ENCODE results near the gene APLN.

The APLN gene

GRCh38 chrX:129637217-129638109 lies 17.3 kb downstream of the APLN start:
- DNase-seq (ENCODE audit: extremely low read depth, low read depth) = peak; percentile 17
- TF ChIP-seq, protein P1, sequence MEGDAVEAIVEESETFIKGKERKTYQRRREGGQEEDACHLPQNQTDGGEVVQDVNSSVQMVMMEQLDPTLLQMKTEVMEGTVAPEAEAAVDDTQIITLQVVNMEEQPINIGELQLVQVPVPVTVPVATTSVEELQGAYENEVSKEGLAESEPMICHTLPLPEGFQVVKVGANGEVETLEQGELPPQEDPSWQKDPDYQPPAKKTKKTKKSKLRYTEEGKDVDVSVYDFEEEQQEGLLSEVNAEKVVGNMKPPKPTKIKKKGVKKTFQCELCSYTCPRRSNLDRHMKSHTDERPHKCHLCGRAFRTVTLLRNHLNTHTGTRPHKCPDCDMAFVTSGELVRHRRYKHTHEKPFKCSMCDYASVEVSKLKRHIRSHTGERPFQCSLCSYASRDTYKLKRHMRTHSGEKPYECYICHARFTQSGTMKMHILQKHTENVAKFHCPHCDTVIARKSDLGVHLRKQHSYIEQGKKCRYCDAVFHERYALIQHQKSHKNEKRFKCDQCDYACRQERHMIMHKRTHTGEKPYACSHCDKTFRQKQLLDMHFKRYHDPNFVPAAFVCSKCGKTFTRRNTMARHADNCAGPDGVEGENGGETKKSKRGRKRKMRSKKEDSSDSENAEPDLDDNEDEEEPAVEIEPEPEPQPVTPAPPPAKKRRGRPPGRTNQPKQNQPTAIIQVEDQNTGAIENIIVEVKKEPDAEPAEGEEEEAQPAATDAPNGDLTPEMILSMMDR (IDR thresholded peaks at IDR 0.05; ENCODE audit: low read depth, low read length, missing control alignments) = peak; percentile 82
- no peak overlapping the region for H3K4me3 ChIP-seq (replicated peaks; ENCODE audit: low read depth, low read length)

GRCh38 chrX:129636175-129636681 lies 18.5 kb downstream of the APLN start:
- TF ChIP-seq, protein P1 (IDR thresholded peaks at IDR 0.05; ENCODE audit: low read depth, low read length, missing control alignments) = no peak
- no peak for DNase-seq (ENCODE audit: extremely low read depth, low read depth)
- no peak overlapping the region for H3K4me3 ChIP-seq (replicated peaks; ENCODE audit: low read depth, low read length)

GRCh38 chrX:129634541-129634940 lies 20.2 kb downstream of the APLN start:
- DNase-seq (ENCODE audit: extremely low read depth, low read depth) = no peak
- TF ChIP-seq, protein P1 (IDR thresholded peaks at IDR 0.05; ENCODE audit: low read depth, low read length, missing control alignments) = no peak
- no peak overlapping the region for H3K4me3 ChIP-seq (replicated peaks; ENCODE audit: low read depth, low read length)

- no peak overlapping the region for H3K4me3 ChIP-seq (replicated peaks; ENCODE audit: low read depth, low read length)
- TF ChIP-seq, protein P1 (IDR thresholded peaks at IDR 0.05; ENCODE audit: low read depth, low read length, missing control alignments) = no peak
- DNase-seq (ENCODE audit: extremely low read depth, low read depth) = peak; percentile 36
Observed at GRCh38 chrX:129632443-129632842, 22.3 kb downstream of the APLN start.

DNA sequence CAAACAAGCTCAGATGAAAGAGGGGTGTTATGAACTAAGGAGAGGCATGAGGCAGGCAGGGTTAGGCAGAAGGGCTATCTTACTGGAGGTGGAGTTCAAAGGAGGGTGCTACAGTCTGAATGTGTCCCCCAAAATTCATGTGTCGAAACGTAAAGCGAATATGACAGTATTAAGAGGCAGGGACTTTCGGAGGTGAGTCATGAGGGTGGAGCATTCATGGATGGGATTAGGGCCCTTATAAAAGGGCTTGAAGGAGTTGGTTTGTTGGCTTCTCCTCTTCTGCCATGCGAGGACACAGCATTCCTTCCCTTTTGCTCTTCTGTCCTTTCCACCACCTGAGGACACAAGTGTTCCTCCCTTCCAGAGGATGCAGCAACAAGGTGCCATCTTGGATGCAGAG lies 22.9 kb downstream of the APLN start:
- no peak for DNase-seq (ENCODE audit: extremely low read depth, low read depth)
- no peak overlapping the region for H3K4me3 ChIP-seq (replicated peaks; ENCODE audit: low read depth, low read length)
- TF ChIP-seq, protein P1 (IDR thresholded peaks at IDR 0.05; ENCODE audit: low read depth, low read length, missing control alignments) = no peak

DNA sequence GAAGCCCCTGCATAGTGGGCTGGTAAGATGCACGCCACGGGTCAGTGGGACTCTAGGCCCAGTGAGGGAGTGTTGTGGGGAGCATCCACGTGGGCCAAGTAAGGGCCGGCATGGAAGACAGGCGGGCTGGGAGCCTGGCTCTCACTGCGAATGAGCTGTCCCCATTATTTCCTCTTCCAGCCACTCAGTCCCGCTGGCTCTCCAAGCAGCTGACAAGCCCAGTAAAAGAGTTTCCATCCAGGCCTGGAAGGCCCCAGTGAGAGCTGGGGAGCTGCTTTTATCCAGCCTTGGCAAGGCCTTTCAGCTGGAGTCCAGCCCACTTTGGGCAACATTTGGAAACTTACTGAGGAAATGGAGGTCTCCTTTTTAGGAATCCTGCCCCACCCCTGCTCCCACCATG lies 24.9 kb downstream of the APLN start:
- TF ChIP-seq, protein P1 (IDR thresholded peaks at IDR 0.05; ENCODE audit: low read depth, low read length, missing control alignments) = no peak
- no peak overlapping the region for H3K4me3 ChIP-seq (replicated peaks; ENCODE audit: low read depth, low read length)
- DNase-seq (ENCODE audit: extremely low read depth, low read depth) = no peak

Measured in HFF-Myc (cell line).